IMR-90 (cell line): ENCODE measurements around the gene DSCAM. TPM values are rescaled to one million over a fixed set of nuclear protein-coding genes. Genes with fewer than 3 reads are reported as not detected.

Experiments used
- ATAC-seq: fragments of 200-7000 bp; cut with Tn5 transposase; 2 replicates; pipeline ENCODE4 v1.9.1; 2020; ENCODE audit warnings: low read depth, mild to moderate bottlenecking, moderate library complexity
- BruUV-seq: library from RNA; stranded (reverse); fragments of 400-500 nt; replicated peaks from 2 replicates; lab custom pipeline; 2021; lab: Mats Ljungman, UMichigan
- CTCF ChIA-PET: fragments of 300-600 bp; formaldehyde crosslinking; extraction: SDS; loops from one replicate; lab custom pipeline; 2021; ENCODE audit warnings: antibody characterized with exemption; lab: Yijun Ruan, JAX
- POLR2A ChIA-PET: fragments of 300-600 bp; sonication (Branson Sonifier 250); formaldehyde crosslinking; loops from one replicate; lab custom pipeline; 2022; ENCODE audit warnings: antibody characterized with exemption; ENCODE audit not compliant: unreplicated experiment; lab: Charles Lee
- DNase-seq: peaks from one replicate; pipeline ENCODE4 v3.0.0; 2013
- H2AFZ ChIP-seq: replicated peaks from 2 replicates; pipeline ENCODE3; 2013; ENCODE audit warnings: low read length, mild to moderate bottlenecking; ENCODE audit not compliant: poor library complexity
- H2AK5ac ChIP-seq: 2 replicates; pipeline ENCODE4 v1.6.1; 2013; ENCODE audit warnings: low read depth, low read length, inconsistent platforms
- H2AK9ac ChIP-seq: replicated peaks from 2 replicates; pipeline ENCODE3; 2013; ENCODE audit warnings: mild to moderate bottlenecking, low read depth, low read length, moderate library complexity; ENCODE audit not compliant: poor library complexity
- H2BK120ac ChIP-seq: 2 replicates; pipeline ENCODE4 v1.6.1; 2013; ENCODE audit warnings: low read depth, low read length, inconsistent platforms
- H2BK15ac ChIP-seq: 3 replicates; pipeline ENCODE4 v1.6.1; 2013; ENCODE audit warnings: low read depth, low read length, inconsistent platforms
- H2BK20ac ChIP-seq: 2 replicates; pipeline ENCODE4 v1.6.1; 2013; ENCODE audit warnings: low read depth, mild to moderate bottlenecking, inconsistent platforms, low read length, moderate library complexity
- H2BK5ac ChIP-seq: 2 replicates; pipeline ENCODE4 v1.6.1; 2013; ENCODE audit warnings: mild to moderate bottlenecking, low read depth, low read length, inconsistent platforms; ENCODE audit not compliant: poor library complexity, severe bottlenecking
- H3K14ac ChIP-seq: replicated peaks from 2 replicates; pipeline ENCODE4 v1.6.1; 2013; ENCODE audit warnings: low read depth, low read length, inconsistent platforms
- H3K18ac ChIP-seq: 2 replicates; pipeline ENCODE4 v1.6.1; 2013; ENCODE audit warnings: low read depth, low read length, control low read depth
- H3K23ac ChIP-seq: 2 replicates; pipeline ENCODE4 v1.6.1; 2013; ENCODE audit warnings: low read depth, low read length, inconsistent platforms
- H3K27ac ChIP-seq: 2 replicates; pipeline ENCODE4 v1.5.1; 2013; ENCODE audit warnings: mild to moderate bottlenecking, control low read depth, low read length; ENCODE audit not compliant: insufficient read depth
- H3K27me3 ChIP-seq: 2 replicates; pipeline ENCODE4 v1.6.1; 2013; ENCODE audit warnings: low read length; ENCODE audit not compliant: control insufficient read depth, insufficient read depth
- H3K36me3 ChIP-seq: 2 replicates; pipeline ENCODE4 v1.6.1; 2013; ENCODE audit warnings: low read length, mixed read lengths; ENCODE audit not compliant: control insufficient read depth, insufficient read depth
- H3K4ac ChIP-seq: 2 replicates; pipeline ENCODE4 v1.6.1; 2013; ENCODE audit warnings: low read depth, low read length, inconsistent platforms
- H3K4me1 ChIP-seq: 2 replicates; pipeline ENCODE4 v1.6.1; 2013; ENCODE audit warnings: low read length, mixed read lengths; ENCODE audit not compliant: control insufficient read depth, insufficient read depth
- H3K4me2 ChIP-seq: 2 replicates; pipeline ENCODE4 v1.6.1; 2013; ENCODE audit warnings: low read depth, mild to moderate bottlenecking, control low read depth, low read length, moderate library complexity
- H3K4me3 ChIP-seq: 2 replicates; pipeline ENCODE4 v1.5.1; 2013; ENCODE audit warnings: low read depth, mild to moderate bottlenecking, control low read depth, low read length, moderate library complexity; ENCODE audit not compliant: insufficient read depth
- H3K56ac ChIP-seq: 2 replicates; pipeline ENCODE4 v1.6.1; 2013; ENCODE audit warnings: low read length, inconsistent platforms; ENCODE audit not compliant: insufficient read depth; ENCODE audit errors: extremely low read depth
- H3K79me1 ChIP-seq, 2 experiments: 2 replicates each; pipeline ENCODE4 v1.6.1; 2013; ENCODE audit warnings: low read length in 2 of 2, inconsistent platforms in 1 of 2, low read depth in 1 of 2
- H3K9ac ChIP-seq: 2 replicates; pipeline ENCODE4 v1.6.1; 2013; ENCODE audit warnings: low read depth, low read length, control low read depth
- H3K9me1 ChIP-seq: 2 replicates; pipeline ENCODE4 v1.6.1; 2013; ENCODE audit warnings: low read length, inconsistent platforms; ENCODE audit not compliant: insufficient read depth
- H3K9me3 ChIP-seq: 2 replicates; pipeline ENCODE4 v1.6.1; 2013; ENCODE audit warnings: low read length; ENCODE audit not compliant: control insufficient read depth, insufficient read depth
- H4K20me1 ChIP-seq: 2 replicates; pipeline ENCODE4 v1.6.1; 2013; ENCODE audit warnings: low read length, inconsistent platforms; ENCODE audit not compliant: insufficient read depth
- H4K5ac ChIP-seq: 2 replicates; pipeline ENCODE4 v1.6.1; 2013; ENCODE audit warnings: mild to moderate bottlenecking, low read depth, low read length, control low read depth
- H4K8ac ChIP-seq, 2 experiments: 2 replicates each; pipeline ENCODE4 v1.6.1; 2013; ENCODE audit warnings: low read depth in 2 of 2, low read length in 2 of 2, control low read depth in 1 of 2, inconsistent platforms in 1 of 2
- H4K91ac ChIP-seq: 2 replicates; pipeline ENCODE4 v1.6.1; 2013; ENCODE audit warnings: low read depth, low read length, inconsistent platforms; ENCODE audit not compliant: insufficient read depth
- CHD1 ChIP-seq: IDR thresholded peaks from 2 replicates; pipeline ENCODE4 v1.6.1; 2012; ENCODE audit warnings: low read depth, low read length, improper control_type of control experiment
- MAFK ChIP-seq: IDR thresholded peaks from 2 replicates; pipeline ENCODE4 v1.6.1; 2012; ENCODE audit warnings: low read depth, low read length, improper control_type of control experiment
- MAZ ChIP-seq: IDR thresholded peaks from 2 replicates; pipeline ENCODE4 v1.6.1; 2012; ENCODE audit warnings: low read depth, mild to moderate bottlenecking, low read length, improper control_type of control experiment, moderate library complexity, borderline replicate concordance
- POLR2A ChIP-seq: IDR thresholded peaks from 2 replicates; pipeline ENCODE4 v1.6.1; 2012; ENCODE audit warnings: mild to moderate bottlenecking, low read depth, low read length
- RAD21 ChIP-seq: IDR thresholded peaks from 2 replicates; pipeline ENCODE4 v1.6.1; 2012; ENCODE audit warnings: low read length, improper control_type of control experiment
- RFX5 ChIP-seq: IDR thresholded peaks from 2 replicates; pipeline ENCODE4 v1.8.0; 2012; ENCODE audit warnings: low read depth, mild to moderate bottlenecking, low read length, moderate library complexity
- dilution Hi-C: fragments of 300-500 bp; cut with HindIII; formaldehyde crosslinking; loops from one replicate; pipeline ENCODE4 v1.14.3; 2018; ENCODE audit warnings: low sequenced_read_pairs; ENCODE audit not compliant: unreplicated experiment
- in situ Hi-C: fragments of 300-500 bp; cut with MboI; formaldehyde crosslinking; loops from 3 replicates; pipeline ENCODE4 v1.14.3; 2019; ENCODE audit warnings: low sequenced_read_pairs, inconsistent platforms, mixed read lengths
- intact Hi-C: fragments of 100-400 bp; cut with micrococcal nuclease; formaldehyde crosslinking; loops from 2 replicates; pipeline ENCODE4 v1.10.0; 2022
- polyA plus RNA-seq, 3 experiments: library from polyadenylated mRNA; depleted of rRNA; stranded (reverse); fragments of >200 nt; gene quantifications; 2 replicates each; pipeline ENCODE4 v1.2.3, GENCODE V29; 2012; ENCODE audit warnings: low replicate concordance in 1 of 3
- total RNA-seq: library from RNA; depleted of rRNA; stranded (reverse); fragments of >200 nt; gene quantifications from 2 replicates; pipeline ENCODE4 v1.2.3, GENCODE V29; 2012
- TF ChIP-seq, protein P1 (sequence below): fragments of 150-350 bp; IDR thresholded peaks from 2 replicates; pipeline ENCODE4 v1.6.1; 2017; ENCODE audit warnings: mild to moderate bottlenecking, antibody characterized with exemption, low read length, low read depth
- TF ChIP-seq, protein P2 (sequence below): conservative IDR thresholded peaks from 2 replicates; pipeline ENCODE4 v1.5.1; 2012; ENCODE audit warnings: mild to moderate bottlenecking, low read depth, low read length, improper control_type of control experiment

Gene DSCAM
- total and polyA plus RNA-seq, 2 of the 4 experiments (the other 2 are of a cell fraction): under 0.01 to 0.02 TPM

DNA sequence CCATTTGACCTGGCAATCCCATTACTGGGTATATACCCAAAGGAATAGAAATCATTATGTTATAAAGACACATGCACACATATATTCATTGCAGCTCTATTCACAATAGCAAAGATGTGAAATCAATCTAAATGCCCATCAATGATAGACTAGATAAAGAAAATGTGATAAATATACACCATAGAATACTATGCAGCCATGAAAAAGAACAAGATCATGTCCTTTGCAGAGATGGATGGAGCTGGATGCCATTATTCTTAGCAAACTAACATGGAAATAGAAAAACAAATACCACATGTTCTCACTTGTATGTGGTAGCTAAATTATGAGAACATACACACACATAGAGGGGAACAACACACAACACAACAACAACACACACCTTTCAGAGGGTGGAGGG lies 731.2 kb downstream of the DSCAM start:
- Histone ChIP-seq H4K20me1 (no peaks in the 10 kb centered on the region), H2BK5ac (no peak overlapping the region), H3K27ac (no peak overlapping the region), H3K4ac (no peak overlapping the region), H3K4me2 (no peak overlapping the region), H3K9ac (no peak overlapping the region), H3K4me3 (no peak overlapping the region), H4K8ac (no peak overlapping the region), H4K91ac (no peak overlapping the region), H3K4me1 (no peaks in the 10 kb centered on the region), H3K9me3 (peaks cover 5% of the 10 kb centered on the region), H3K9me1 (no peaks in the 10 kb centered on the region), H2BK120ac (no peak overlapping the region), H3K23ac (no peak overlapping the region), H3K79me1 (no peaks in the 10 kb centered on the region), H2AFZ (no peak overlapping the region), H2AK9ac (no peak overlapping the region), H3K14ac (no peak overlapping the region), H2AK5ac (no peak overlapping the region), H2BK20ac (no peak overlapping the region), H2BK15ac (no peak overlapping the region), H4K5ac (no peak overlapping the region), H3K36me3 (no peaks in the 10 kb centered on the region), H3K56ac (no peak overlapping the region), H3K18ac (no peak overlapping the region), H3K27me3 (no peaks in the 10 kb centered on the region)
- dilution Hi-C loops (no loop called here), intact Hi-C loops (no loop called here), in situ Hi-C loops (no loop called here)
- no TSS peak for BruUV-seq
- ATAC-seq (no peak), DNase-seq (no peak)
- TF ChIP-seq MAFK: no peak
- no peak for TF ChIP-seq POLR2A
- TF ChIP-seq RFX5: no peak
- no peak for TF ChIP-seq MAZ
- TF ChIP-seq, protein P1, sequence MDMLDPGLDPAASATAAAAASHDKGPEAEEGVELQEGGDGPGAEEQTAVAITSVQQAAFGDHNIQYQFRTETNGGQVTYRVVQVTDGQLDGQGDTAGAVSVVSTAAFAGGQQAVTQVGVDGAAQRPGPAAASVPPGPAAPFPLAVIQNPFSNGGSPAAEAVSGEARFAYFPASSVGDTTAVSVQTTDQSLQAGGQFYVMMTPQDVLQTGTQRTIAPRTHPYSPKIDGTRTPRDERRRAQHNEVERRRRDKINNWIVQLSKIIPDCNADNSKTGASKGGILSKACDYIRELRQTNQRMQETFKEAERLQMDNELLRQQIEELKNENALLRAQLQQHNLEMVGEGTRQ: no peak
- no peak for TF ChIP-seq RAD21
- no peak for TF ChIP-seq CHD1
- TF ChIP-seq, protein P2, sequence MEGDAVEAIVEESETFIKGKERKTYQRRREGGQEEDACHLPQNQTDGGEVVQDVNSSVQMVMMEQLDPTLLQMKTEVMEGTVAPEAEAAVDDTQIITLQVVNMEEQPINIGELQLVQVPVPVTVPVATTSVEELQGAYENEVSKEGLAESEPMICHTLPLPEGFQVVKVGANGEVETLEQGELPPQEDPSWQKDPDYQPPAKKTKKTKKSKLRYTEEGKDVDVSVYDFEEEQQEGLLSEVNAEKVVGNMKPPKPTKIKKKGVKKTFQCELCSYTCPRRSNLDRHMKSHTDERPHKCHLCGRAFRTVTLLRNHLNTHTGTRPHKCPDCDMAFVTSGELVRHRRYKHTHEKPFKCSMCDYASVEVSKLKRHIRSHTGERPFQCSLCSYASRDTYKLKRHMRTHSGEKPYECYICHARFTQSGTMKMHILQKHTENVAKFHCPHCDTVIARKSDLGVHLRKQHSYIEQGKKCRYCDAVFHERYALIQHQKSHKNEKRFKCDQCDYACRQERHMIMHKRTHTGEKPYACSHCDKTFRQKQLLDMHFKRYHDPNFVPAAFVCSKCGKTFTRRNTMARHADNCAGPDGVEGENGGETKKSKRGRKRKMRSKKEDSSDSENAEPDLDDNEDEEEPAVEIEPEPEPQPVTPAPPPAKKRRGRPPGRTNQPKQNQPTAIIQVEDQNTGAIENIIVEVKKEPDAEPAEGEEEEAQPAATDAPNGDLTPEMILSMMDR: no peak
- ChIA-PET POLR2A (no interaction called here), CTCF (no interaction called here)
